Measurements from ENCODE around the gene ARGLU1. TPM values are rescaled to one million over a fixed set of nuclear protein-coding genes. Genes with fewer than 3 reads are reported as not detected.

Gene ARGLU1
- total RNA-seq, 4 donors from 2014 or later, result 46.7 to 77.2 (median 62.6) TPM

- TF ChIP-seq POLR2A (IDR thresholded peaks at IDR 0.05; ENCODE audit: low read depth) (no peak), CTCF (IDR thresholded peaks at IDR 0.05) (no peak), EP300 (IDR thresholded peaks at IDR 0.05) (no peak), POLR2AphosphoS5 (IDR thresholded peaks at IDR 0.05) (no peak)
- Histone ChIP-seq H3K27ac (replicated peaks in 1 of 4) (no peak overlapping the region), H3K4me3 (no peak overlapping the region), H3K36me3 (no peaks in the 10 kb centered on the region), H3K27me3 (no peaks in the 10 kb centered on the region), H3K9me3 (no peaks in the 10 kb centered on the region), H3K4me1 (no peaks in the 10 kb centered on the region)
- intact Hi-C loops (cut with DNase I), result no loop called here
- no peak for DNase-seq (ENCODE audit: extremely low spot score)
- 83% methylated on average over 5 of the region's 5 CpGs for WGBS
These were observed 21.8 kb upstream of the ARGLU1 start for GRCh38 chr13:106589716-106590115.

GRCh38 chr13:106588367-106588766 lies 20.4 kb upstream of the ARGLU1 start:
- DNase-seq (ENCODE audit: extremely low spot score), result no peak
- TF ChIP-seq POLR2AphosphoS5 (IDR thresholded peaks at IDR 0.05), result peak in 1 of 2 donors; percentile 18
- no peak for TF ChIP-seq CTCF (IDR thresholded peaks at IDR 0.05)
- TF ChIP-seq EP300 (IDR thresholded peaks at IDR 0.05), result no peak
- no peak for TF ChIP-seq POLR2A (IDR thresholded peaks at IDR 0.05; ENCODE audit: low read depth)
- intact Hi-C loops (cut with DNase I), result no loop called here
- Histone ChIP-seq H3K4me1 (no peaks in the 10 kb centered on the region), H3K27me3 (no peaks in the 10 kb centered on the region), H3K27ac (replicated peaks in 1 of 4) (no peak overlapping the region), H3K36me3 (no peaks in the 10 kb centered on the region), H3K9me3 (no peaks in the 10 kb centered on the region), H3K4me3 (no peak overlapping the region)
- 92% methylated on average over 4 of the region's 4 CpGs for WGBS

- no peak overlapping the region for H3K27ac ChIP-seq (replicated peaks in 1 of 4)
- H3K9me3 ChIP-seq, result no peaks in the 10 kb centered on the region
- no peaks in the 10 kb centered on the region for H3K27me3 ChIP-seq
- TF ChIP-seq POLR2A (IDR thresholded peaks at IDR 0.05; ENCODE audit: low read depth), result no peak
- TF ChIP-seq CTCF (IDR thresholded peaks at IDR 0.05), result no peak
- no peak for TF ChIP-seq EP300 (IDR thresholded peaks at IDR 0.05)
- no peak for TF ChIP-seq POLR2AphosphoS5 (IDR thresholded peaks at IDR 0.05)
- H3K4me1 ChIP-seq, result no peaks in the 10 kb centered on the region
- DNase-seq (ENCODE audit: extremely low spot score), result no peak
- intact Hi-C loops (cut with DNase I), result no loop called here
- H3K36me3 ChIP-seq, result no peaks in the 10 kb centered on the region
- 83% methylated on average over 3 of the region's 3 CpGs for WGBS
- H3K4me3 ChIP-seq, result no peak overlapping the region
These were observed 19.9 kb upstream of the ARGLU1 start for GRCh38 chr13:106587787-106588186.

GRCh38 chr13:106586648-106587166 lies 18.8 kb upstream of the ARGLU1 start:
- no peak overlapping the region for H3K4me3 ChIP-seq
- DNase-seq (ENCODE audit: extremely low spot score), result no peak
- intact Hi-C loops (cut with DNase I), result no loop called here
- 71% methylated on average over 4 of the region's 4 CpGs for WGBS
- TF ChIP-seq POLR2A (IDR thresholded peaks at IDR 0.05; ENCODE audit: low read depth), result no peak
- no peak for TF ChIP-seq CTCF (IDR thresholded peaks at IDR 0.05)
- TF ChIP-seq POLR2AphosphoS5 (IDR thresholded peaks at IDR 0.05), result no peak
- no peak for TF ChIP-seq EP300 (IDR thresholded peaks at IDR 0.05)
- H3K36me3 ChIP-seq, result no peaks in the 10 kb centered on the region
- no peaks in the 10 kb centered on the region for H3K27me3 ChIP-seq
- no peaks in the 10 kb centered on the region for H3K4me1 ChIP-seq
- H3K27ac ChIP-seq (replicated peaks in 1 of 4), result no peak overlapping the region
- H3K9me3 ChIP-seq, result no peaks in the 10 kb centered on the region

GRCh38 chr13:106581225-106581624 lies 13.3 kb upstream of the ARGLU1 start:
- WGBS, result 96% methylated on average over 4 of the region's 4 CpGs

More at GRCh38 chr13:106581225-106581624, 13.3 kb upstream of the ARGLU1 start:
- H3K36me3 ChIP-seq, result no peaks in the 10 kb centered on the region
- no peak for DNase-seq (ENCODE audit: extremely low spot score)
- H3K4me3 ChIP-seq, result no peak overlapping the region
- TF ChIP-seq EP300 (IDR thresholded peaks at IDR 0.05) (no peak), POLR2AphosphoS5 (IDR thresholded peaks at IDR 0.05) (no peak), POLR2A (IDR thresholded peaks at IDR 0.05; ENCODE audit: low read depth) (no peak), CTCF (IDR thresholded peaks at IDR 0.05) (no peak)
- H3K27ac ChIP-seq (replicated peaks in 1 of 4), result no peak overlapping the region
- H3K9me3 ChIP-seq, result no peaks in the 10 kb centered on the region
- peaks cover 0 to 4% (median 0%) of the 10 kb centered on the region in 4 donors for H3K4me1 ChIP-seq
- no peaks in the 10 kb centered on the region for H3K27me3 ChIP-seq
- intact Hi-C loops (cut with DNase I), result no loop called here
